Astrocyte (in vitro differentiated cells and primary cell): ENCODE measurements around the gene TMEM123. TPM values are rescaled to one million over a fixed set of nuclear protein-coding genes. Genes with fewer than 3 reads are reported as not detected.

Experiments used
- DNase-seq: peaks from one replicate; pipeline ENCODE4 v3.0.0-alpha.2; 2010; ENCODE audit warnings: low read depth
- FAIRE-seq: peaks from 2 replicates; lab custom pipeline; 2011; peaks lifted over from hg19 to GRCh38; lab: Jason Lieb, UNC
- H2AFZ ChIP-seq: 2 replicates; pipeline ENCODE4 v1.6.0; 2012; ENCODE audit warnings: low read depth, low read length, inconsistent platforms
- H3K27ac ChIP-seq: 2 replicates; pipeline ENCODE4 v1.5.1; 2011; ENCODE audit warnings: low read depth, low read length, inconsistent platforms
- H3K27me3 ChIP-seq: 2 replicates; pipeline ENCODE4 v1.6.0; 2011; ENCODE audit warnings: low read length, inconsistent platforms; ENCODE audit not compliant: insufficient read depth
- H3K36me3 ChIP-seq: 2 replicates; pipeline ENCODE4 v1.5.1; 2011; ENCODE audit warnings: low read length, inconsistent platforms; ENCODE audit not compliant: insufficient read depth
- H3K4me1 ChIP-seq: 2 replicates; pipeline ENCODE4 v1.5.1; 2011; ENCODE audit warnings: low read length, inconsistent platforms; ENCODE audit not compliant: insufficient read depth
- H3K4me2 ChIP-seq: 2 replicates; pipeline ENCODE4 v1.6.0; 2012; ENCODE audit warnings: low read length, inconsistent platforms
- H3K4me3 ChIP-seq: 2 replicates; pipeline ENCODE4 v1.5.1; 2011; ENCODE audit warnings: low read depth, mild to moderate bottlenecking, low read length, inconsistent platforms; ENCODE audit not compliant: insufficient read depth
- H3K79me2 ChIP-seq: 2 replicates; pipeline ENCODE4 v1.6.0; 2012; ENCODE audit warnings: mild to moderate bottlenecking, low read length, inconsistent platforms; ENCODE audit not compliant: insufficient read depth
- H3K9ac ChIP-seq: 2 replicates; pipeline ENCODE4 v1.6.0; 2012; ENCODE audit warnings: mild to moderate bottlenecking, low read length, inconsistent platforms
- H3K9me3 ChIP-seq: 2 replicates; pipeline ENCODE4 v1.5.1; 2012; ENCODE audit warnings: low read depth, mild to moderate bottlenecking, low read length, inconsistent platforms; ENCODE audit not compliant: insufficient read depth
- H4K20me1 ChIP-seq: 2 replicates; pipeline ENCODE4 v1.6.0; 2012; ENCODE audit warnings: low read length, inconsistent platforms; ENCODE audit not compliant: insufficient read depth
- H3K27ac Mint-ChIP-seq: one replicate; pipeline ENCODE4 v1.8.0; 2021; ENCODE audit warnings: mild to moderate bottlenecking, mixed read lengths; ENCODE audit not compliant: unreplicated experiment
- H3K27me3 Mint-ChIP-seq: one replicate; pipeline ENCODE4 v1.8.0; 2021; ENCODE audit warnings: low read depth, mixed read lengths; ENCODE audit not compliant: unreplicated experiment
- H3K36me3 Mint-ChIP-seq: one replicate; pipeline ENCODE4 v1.8.0; 2021; ENCODE audit warnings: low read depth, mixed read lengths; ENCODE audit not compliant: unreplicated experiment
- H3K4me1 Mint-ChIP-seq: one replicate; pipeline ENCODE4 v1.8.0; 2021; ENCODE audit warnings: low read depth, mixed read lengths; ENCODE audit not compliant: unreplicated experiment
- H3K4me3 Mint-ChIP-seq: one replicate; pipeline ENCODE4 v1.8.0; 2021; ENCODE audit warnings: mild to moderate bottlenecking, moderate library complexity, mixed read lengths; ENCODE audit not compliant: unreplicated experiment
- H3K9me3 Mint-ChIP-seq: one replicate; pipeline ENCODE4 v1.8.0; 2021; ENCODE audit warnings: mild to moderate bottlenecking, mixed read lengths; ENCODE audit not compliant: unreplicated experiment
- EZH2 ChIP-seq: IDR thresholded peaks from 2 replicates; pipeline ENCODE4 v1.6.1; 2012; ENCODE audit warnings: mild to moderate bottlenecking, low read length, inconsistent platforms; ENCODE audit not compliant: insufficient read depth
- total RNA-seq: library from RNA; stranded (reverse); gene quantifications from 2 replicates; pipeline ENCODE4 v1.2.1, GENCODE V29; 2021
- TF ChIP-seq, protein P1 (sequence below): IDR thresholded peaks from 2 replicates; pipeline ENCODE4 v1.5.1; 2011; ENCODE audit warnings: low read depth, mild to moderate bottlenecking, inconsistent platforms, low read length, moderate library complexity; ENCODE audit not compliant: insufficient read depth

The TMEM123 gene
- total RNA-seq, 1 donor from 2014 or later = 234 TPM

DNA sequence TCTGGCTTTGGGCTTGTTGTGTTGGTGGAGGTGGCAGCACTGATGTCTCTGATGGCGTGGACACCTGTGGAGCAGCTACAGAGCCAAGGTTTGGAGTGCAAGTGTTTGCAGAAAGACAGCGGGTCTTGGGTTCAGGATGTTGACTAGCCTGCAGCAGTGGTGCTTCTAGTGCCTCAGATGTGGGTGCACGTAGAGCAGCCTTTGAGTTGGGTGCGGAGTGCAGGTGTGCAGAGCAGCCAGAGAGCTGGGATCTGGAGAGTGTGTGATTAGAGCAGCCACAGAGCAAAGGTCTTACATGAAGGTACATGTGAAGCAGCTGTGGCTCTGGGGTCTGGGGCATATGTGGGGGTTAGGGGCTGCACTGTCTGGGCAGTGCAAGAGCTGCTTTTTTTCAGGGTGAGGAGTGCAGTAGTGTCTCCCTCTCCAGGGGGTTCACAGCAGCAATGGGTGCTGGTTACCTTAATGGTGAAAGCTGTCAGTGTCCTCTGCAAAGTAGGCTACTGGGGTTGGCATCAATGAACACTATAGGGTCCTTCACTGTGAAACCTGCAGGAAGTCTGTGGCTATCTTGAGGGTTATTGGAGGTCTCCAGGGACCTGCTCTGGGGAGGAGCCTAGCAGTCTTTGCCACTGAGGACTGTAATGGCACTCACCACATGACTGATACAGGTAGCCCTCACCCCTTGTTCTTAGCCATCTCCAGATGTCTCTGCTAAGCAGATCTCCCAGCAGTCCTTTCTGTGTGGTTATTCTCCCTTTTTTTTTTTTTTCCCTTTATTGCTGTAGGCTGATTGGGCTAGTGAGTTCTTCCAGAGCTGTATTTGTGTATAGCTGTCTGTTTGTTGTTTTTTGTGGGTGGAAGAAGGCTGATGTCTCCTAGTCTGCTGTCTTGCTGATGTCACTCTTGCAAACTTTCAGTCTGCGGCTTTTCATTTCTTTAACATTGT lies 91.2 kb downstream of the TMEM123 start:
- Mint-ChIP-seq H3K4me1 (peaks cover 11% of the 10 kb centered on the region), H3K4me3 (no peak overlapping the region), H3K36me3 (peaks cover 21% of the 10 kb centered on the region), H3K27ac (peak overlapping the region; percentile 29), H3K9me3 (no peaks in the 10 kb centered on the region), H3K27me3 (no peaks in the 10 kb centered on the region)
- H4K20me1 ChIP-seq = peaks cover 53% of the 10 kb centered on the region
- H3K9me3 ChIP-seq = no peaks in the 10 kb centered on the region
- H3K27ac ChIP-seq = no peak overlapping the region
- H3K79me2 ChIP-seq = peaks cover 70% of the 10 kb centered on the region
- peaks cover 43% of the 10 kb centered on the region for H3K36me3 ChIP-seq
- H3K27me3 ChIP-seq = no peaks in the 10 kb centered on the region
- FAIRE-seq (no peak), DNase-seq (no peak)
- H2AFZ ChIP-seq = no peak overlapping the region
- TF ChIP-seq, protein P1, sequence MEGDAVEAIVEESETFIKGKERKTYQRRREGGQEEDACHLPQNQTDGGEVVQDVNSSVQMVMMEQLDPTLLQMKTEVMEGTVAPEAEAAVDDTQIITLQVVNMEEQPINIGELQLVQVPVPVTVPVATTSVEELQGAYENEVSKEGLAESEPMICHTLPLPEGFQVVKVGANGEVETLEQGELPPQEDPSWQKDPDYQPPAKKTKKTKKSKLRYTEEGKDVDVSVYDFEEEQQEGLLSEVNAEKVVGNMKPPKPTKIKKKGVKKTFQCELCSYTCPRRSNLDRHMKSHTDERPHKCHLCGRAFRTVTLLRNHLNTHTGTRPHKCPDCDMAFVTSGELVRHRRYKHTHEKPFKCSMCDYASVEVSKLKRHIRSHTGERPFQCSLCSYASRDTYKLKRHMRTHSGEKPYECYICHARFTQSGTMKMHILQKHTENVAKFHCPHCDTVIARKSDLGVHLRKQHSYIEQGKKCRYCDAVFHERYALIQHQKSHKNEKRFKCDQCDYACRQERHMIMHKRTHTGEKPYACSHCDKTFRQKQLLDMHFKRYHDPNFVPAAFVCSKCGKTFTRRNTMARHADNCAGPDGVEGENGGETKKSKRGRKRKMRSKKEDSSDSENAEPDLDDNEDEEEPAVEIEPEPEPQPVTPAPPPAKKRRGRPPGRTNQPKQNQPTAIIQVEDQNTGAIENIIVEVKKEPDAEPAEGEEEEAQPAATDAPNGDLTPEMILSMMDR = no peak
- no peak for TF ChIP-seq EZH2
- H3K9ac ChIP-seq = no peak overlapping the region
- H3K4me1 ChIP-seq = no peaks in the 10 kb centered on the region
- H3K4me3 ChIP-seq = no peak overlapping the region
- H3K4me2 ChIP-seq = no peak overlapping the region

- Histone ChIP-seq H3K4me3 (no peak overlapping the region), H3K27me3 (no peaks in the 10 kb centered on the region), H3K79me2 (peaks cover 73% of the 10 kb centered on the region), H4K20me1 (peaks cover 54% of the 10 kb centered on the region), H2AFZ (no peak overlapping the region), H3K9me3 (no peaks in the 10 kb centered on the region), H3K36me3 (peaks cover 38% of the 10 kb centered on the region), H3K27ac (no peak overlapping the region), H3K4me2 (no peak overlapping the region), H3K9ac (no peak overlapping the region), H3K4me1 (no peaks in the 10 kb centered on the region)
- no peak for DNase-seq
- FAIRE-seq = no peak
- Mint-ChIP-seq H3K36me3 (peaks cover 22% of the 10 kb centered on the region), H3K4me3 (peak overlapping the region; percentile 21), H3K27ac (no peak overlapping the region), H3K4me1 (peaks cover 11% of the 10 kb centered on the region), H3K9me3 (no peaks in the 10 kb centered on the region), H3K27me3 (no peaks in the 10 kb centered on the region)
- no peak for TF ChIP-seq EZH2
- TF ChIP-seq, protein P1 = no peak
Measured at GRCh38 chr11:102360681-102361080, 91.9 kb downstream of the TMEM123 start.

DNA sequence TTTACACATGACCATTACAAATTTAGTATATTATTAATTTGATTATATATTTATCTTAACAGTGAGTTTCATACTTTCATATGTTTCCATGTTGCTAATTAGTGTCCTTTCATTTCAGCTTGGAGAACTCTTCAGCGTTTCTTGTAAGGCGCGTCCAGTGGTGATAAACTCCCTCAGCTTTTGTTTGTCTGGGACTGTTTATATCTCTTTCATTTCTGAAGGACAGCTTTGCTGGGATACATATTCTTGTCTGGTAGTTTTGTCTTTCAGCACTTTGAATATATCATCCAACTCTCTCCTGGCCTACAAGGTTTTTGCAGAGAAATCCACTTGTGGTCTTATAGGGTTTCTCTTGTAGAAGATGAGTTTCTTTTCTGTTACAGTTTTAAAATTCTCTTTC lies 93.2 kb downstream of the TMEM123 start:
- peaks cover 79% of the 10 kb centered on the region for H3K79me2 ChIP-seq
- no peak overlapping the region for H3K4me3 ChIP-seq
- H3K27me3 ChIP-seq = no peaks in the 10 kb centered on the region
- no peak for TF ChIP-seq EZH2
- TF ChIP-seq, protein P1 = no peak
- DNase-seq (no peak), FAIRE-seq (peak; percentile 52)
- no peaks in the 10 kb centered on the region for H3K9me3 Mint-ChIP-seq
- peaks cover 58% of the 10 kb centered on the region for H4K20me1 ChIP-seq
- peaks cover 25% of the 10 kb centered on the region for H3K36me3 ChIP-seq
- no peak overlapping the region for H3K27ac Mint-ChIP-seq
- peaks cover 27% of the 10 kb centered on the region for H3K36me3 Mint-ChIP-seq
- no peak overlapping the region for H3K4me3 Mint-ChIP-seq
- no peak overlapping the region for H3K9ac ChIP-seq
- no peaks in the 10 kb centered on the region for H3K4me1 ChIP-seq
- peaks cover 11% of the 10 kb centered on the region for H3K4me1 Mint-ChIP-seq
- H3K4me2 ChIP-seq = no peak overlapping the region
- H3K27ac ChIP-seq = no peak overlapping the region
- H2AFZ ChIP-seq = no peak overlapping the region
- no peaks in the 10 kb centered on the region for H3K9me3 ChIP-seq
- no peaks in the 10 kb centered on the region for H3K27me3 Mint-ChIP-seq
